Activated CD4-positive, alpha-beta T cell treated with anti-CD3 and anti-CD28 coated beads for 4 hours (primary cell): Measurements from ENCODE around the gene ST3GAL3.

Source experiments
- DNase-seq, 2 donors: peaks; one replicate each; pipeline ENCODE4 v3.0.0-alpha.2; 2020

Gene ST3GAL3

GRCh38 chr1:43925846-43926245 lies 218.5 kb downstream of the ST3GAL3 start:
- DNase-seq, result no peak

GRCh38 chr1:43930168-43930948 lies 223.0 kb downstream of the ST3GAL3 start:
- DNase-seq, result peak in 1 of 2 donors; percentile 15

- DNase-seq, result no peak
Measured at GRCh38 chr1:43930949-43931275, 223.6 kb downstream of the ST3GAL3 start.

GRCh38 chr1:43931711-43932660 lies 224.7 kb downstream of the ST3GAL3 start:
- no peak for DNase-seq

- no peak for DNase-seq
Measured at GRCh38 chr1:43932786-43933385, 225.6 kb downstream of the ST3GAL3 start.

- no peak for DNase-seq
Measured at GRCh38 chr1:43933386-43934100, 226.2 kb downstream of the ST3GAL3 start, which contains the start of gene ARTN. Gene ARTN, plus strand, starts transcription at chr1:43933801. Its CDS starts 1,856 bp downstream, at chr1:43935657.

GRCh38 chr1:43934101-43934985 lies 227.0 kb downstream of the ST3GAL3 start:
- DNase-seq, result peak; percentile 27 to 42

- no peak for DNase-seq
Measured at GRCh38 chr1:43934986-43935324, 227.6 kb downstream of the ST3GAL3 start.

- no peak for DNase-seq
Measured at GRCh38 chr1:43935711-43936427, 228.5 kb downstream of the ST3GAL3 start.

- DNase-seq, result no peak
Measured at GRCh38 chr1:43936431-43937151, 229.3 kb downstream of the ST3GAL3 start.

GRCh38 chr1:43937179-43937865 lies 230.0 kb downstream of the ST3GAL3 start:
- no peak for DNase-seq

- DNase-seq, result no peak
Measured at GRCh38 chr1:43938383-43938782, 231.0 kb downstream of the ST3GAL3 start.

- DNase-seq, result no peak
Measured at GRCh38 chr1:43938892-43939587, 231.7 kb downstream of the ST3GAL3 start.

GRCh38 chr1:43942411-43942810 lies 235.1 kb downstream of the ST3GAL3 start:
- no peak for DNase-seq

GRCh38 chr1:43944860-43945259 lies 237.5 kb downstream of the ST3GAL3 start:
- DNase-seq, result no peak

- DNase-seq, result no peak
Measured at GRCh38 chr1:43945674-43946235, 238.4 kb downstream of the ST3GAL3 start.

- DNase-seq, result peak; percentile 94 to 96
Measured at GRCh38 chr1:43946236-43947060, 239.1 kb downstream of the ST3GAL3 start, which contains the start of gene IPO13. Gene IPO13, plus strand, starts transcription at chr1:43946950. Its CDS starts 651 bp downstream, at chr1:43947601.
